ENCODE data around the gene BRAF.

The BRAF gene

GRCh38 chr7:140674356-140674800 is 250.4 kb downstream of the BRAF start:
- TF ChIP-seq EZH2phosphoT487 (conservative IDR thresholded peaks at IDR 0.05; ENCODE audit: low read length) (no peak), CTCF (IDR thresholded peaks at IDR 0.05; ENCODE audit: insufficient read depth, low read length, poor library complexity, severe bottlenecking) (no peak)
- Histone ChIP-seq H3K4me2 (ENCODE audit: low read depth, low read length, poor library complexity, severe bottlenecking) (peak overlapping the region; percentile 86), H3K79me2 (ENCODE audit: insufficient read depth, low read length) (peaks cover 9% of the 10 kb centered on the region; the same call in 1 of the 2 replicates), H3K27ac (ENCODE audit: low read depth, low read length) (peak overlapping the region; percentile 94), H3K9me3 (ENCODE audit: insufficient read depth, low read length) (no peaks in the 10 kb centered on the region), H3K36me3 (ENCODE audit: low read length) (no peaks in the 10 kb centered on the region), H3K27me3 (ENCODE audit: low read length) (no peaks in the 10 kb centered on the region), H3K4me3 (ENCODE audit: insufficient read depth, low read length, poor library complexity, severe bottlenecking) (peak overlapping the region; percentile 64), H3K9me2 (replicated peaks; ENCODE audit: insufficient read depth, low read length) (no peaks in the 10 kb centered on the region), H4K20me1 (ENCODE audit: low read depth, low read length) (no peaks in the 10 kb centered on the region), H3F3A (ENCODE audit: insufficient read depth) (peaks cover 31% of the 10 kb centered on the region), H2AFZ (ENCODE audit: low read depth, low read length, severe bottlenecking) (no peak overlapping the region), H3K9ac (ENCODE audit: low read length) (peak overlapping the region; percentile 95)

- Histone ChIP-seq H3K27ac (ENCODE audit: low read depth, low read length) (peak overlapping the region; percentile 94), H3K4me2 (ENCODE audit: low read depth, low read length, poor library complexity, severe bottlenecking) (peak overlapping the region; percentile 86), H3F3A (ENCODE audit: insufficient read depth) (peaks cover 31% of the 10 kb centered on the region), H3K9me2 (replicated peaks; ENCODE audit: insufficient read depth, low read length) (no peaks in the 10 kb centered on the region), H3K79me2 (ENCODE audit: insufficient read depth, low read length) (peaks cover 5% of the 10 kb centered on the region; the same call in 1 of the 2 replicates), H3K4me3 (ENCODE audit: insufficient read depth, low read length, poor library complexity, severe bottlenecking) (peak overlapping the region; percentile 64), H3K27me3 (ENCODE audit: low read length) (no peaks in the 10 kb centered on the region), H2AFZ (ENCODE audit: low read depth, low read length, severe bottlenecking) (peak overlapping the region; percentile 45), H3K9ac (ENCODE audit: low read length) (peak overlapping the region; percentile 95), H3K9me3 (ENCODE audit: insufficient read depth, low read length) (no peaks in the 10 kb centered on the region), H3K36me3 (ENCODE audit: low read length) (no peaks in the 10 kb centered on the region), H4K20me1 (ENCODE audit: low read depth, low read length) (no peaks in the 10 kb centered on the region)
- TF ChIP-seq CTCF (IDR thresholded peaks at IDR 0.05; ENCODE audit: insufficient read depth, low read length, poor library complexity, severe bottlenecking) (no peak), EZH2phosphoT487 (conservative IDR thresholded peaks at IDR 0.05; ENCODE audit: low read length) (no peak)
Measured at GRCh38 chr7:140673774-140674155, 251.0 kb downstream of the BRAF start.

DNA sequence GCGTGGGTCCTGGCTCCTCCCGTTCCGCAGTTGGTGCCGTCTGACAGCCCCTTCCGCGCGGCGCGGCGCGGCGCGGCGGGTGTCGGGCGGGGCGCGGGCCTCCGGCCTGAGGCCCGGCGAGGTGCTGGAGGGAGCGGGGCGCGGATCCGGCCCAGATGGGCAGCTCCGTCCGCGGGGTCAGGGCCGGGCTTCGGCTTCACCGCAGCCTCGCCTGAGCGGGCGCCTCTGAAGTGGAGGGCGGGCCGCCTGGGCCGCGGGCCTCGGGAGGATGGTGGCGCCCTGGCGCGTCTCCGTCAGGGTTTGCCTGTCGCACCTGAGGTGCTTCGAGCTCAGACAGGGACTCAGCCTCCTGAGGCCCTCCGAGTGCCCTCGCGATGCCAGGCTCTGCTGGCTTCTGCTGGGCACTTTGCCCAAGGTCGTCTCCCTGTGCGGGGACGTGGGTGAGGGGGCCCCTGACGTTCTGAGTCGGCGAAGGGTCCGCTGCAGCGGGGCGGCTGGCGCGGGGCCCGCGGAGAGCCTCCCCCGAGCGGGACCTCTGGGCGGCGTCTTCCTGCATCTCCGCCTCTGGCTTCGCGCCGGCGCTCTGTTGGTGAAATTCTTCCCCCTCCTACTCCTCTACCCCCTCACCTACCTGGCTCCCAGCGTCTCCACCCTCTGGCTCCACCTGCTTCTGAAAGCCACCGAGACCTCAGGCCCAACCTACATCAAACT is 251.5 kb downstream of the BRAF start:
- H3F3A ChIP-seq (ENCODE audit: insufficient read depth) = peaks cover 31% of the 10 kb centered on the region
- H3K9ac ChIP-seq (ENCODE audit: low read length) = peak overlapping the region; percentile 95
- H3K4me3 ChIP-seq (ENCODE audit: insufficient read depth, low read length, poor library complexity, severe bottlenecking) = peak overlapping the region; percentile 64
- peak overlapping the region; percentile 86 for H3K4me2 ChIP-seq (ENCODE audit: low read depth, low read length, poor library complexity, severe bottlenecking)
- peaks cover 5% of the 10 kb centered on the region; the same call in 1 of the 2 replicates for H3K79me2 ChIP-seq (ENCODE audit: insufficient read depth, low read length)
- H4K20me1 ChIP-seq (ENCODE audit: low read depth, low read length) = no peaks in the 10 kb centered on the region
- no peaks in the 10 kb centered on the region for H3K9me2 ChIP-seq (replicated peaks; ENCODE audit: insufficient read depth, low read length)
- peak overlapping the region; percentile 45 for H2AFZ ChIP-seq (ENCODE audit: low read depth, low read length, severe bottlenecking)
- no peaks in the 10 kb centered on the region for H3K36me3 ChIP-seq (ENCODE audit: low read length)
- TF ChIP-seq EZH2phosphoT487 (conservative IDR thresholded peaks at IDR 0.05; ENCODE audit: low read length) (no peak), CTCF (IDR thresholded peaks at IDR 0.05; ENCODE audit: insufficient read depth, low read length, poor library complexity, severe bottlenecking) (no peak)
- no peaks in the 10 kb centered on the region for H3K27me3 ChIP-seq (ENCODE audit: low read length)
- peak overlapping the region; percentile 94 for H3K27ac ChIP-seq (ENCODE audit: low read depth, low read length)
- H3K9me3 ChIP-seq (ENCODE audit: insufficient read depth, low read length) = no peaks in the 10 kb centered on the region

All from SU-DHL-6 (cell line).